GM18858 (cell line): Measurements from ENCODE around the gene PLRG1.

ENCODE experiments used
- ATAC-seq: cut with Tn5 transposase; IDR thresholded peaks from one replicate; pipeline ENCODE4 v1.9.1; 2021; ENCODE audit not compliant: unreplicated experiment

Gene PLRG1

GRCh38 chr4:154521607-154522006 is 28.6 kb downstream of the PLRG1 start:
- no peak for ATAC-seq

- ATAC-seq, result no peak
Measured at GRCh38 chr4:154519214-154519613, 31.0 kb downstream of the PLRG1 start.

DNA sequence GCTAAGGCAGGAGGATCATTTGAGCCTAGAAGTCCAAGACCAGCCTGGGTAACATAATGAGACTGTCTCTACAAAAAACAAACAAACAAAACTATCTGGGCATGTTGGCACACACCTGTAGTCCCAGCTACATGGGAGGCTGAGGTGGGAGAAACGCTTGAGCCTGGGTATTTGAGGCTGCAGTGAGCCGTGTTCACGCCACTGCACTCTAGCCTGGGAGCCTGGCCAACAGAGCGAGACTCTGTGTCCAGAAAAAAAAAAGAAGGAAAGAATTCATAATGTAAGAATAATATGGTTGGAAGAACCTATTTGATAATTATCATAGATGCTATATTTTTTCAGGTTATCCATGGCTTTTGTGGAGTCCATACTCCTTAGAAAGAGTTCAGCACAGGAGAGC is 32.6 kb downstream of the PLRG1 start:
- no peak for ATAC-seq

DNA sequence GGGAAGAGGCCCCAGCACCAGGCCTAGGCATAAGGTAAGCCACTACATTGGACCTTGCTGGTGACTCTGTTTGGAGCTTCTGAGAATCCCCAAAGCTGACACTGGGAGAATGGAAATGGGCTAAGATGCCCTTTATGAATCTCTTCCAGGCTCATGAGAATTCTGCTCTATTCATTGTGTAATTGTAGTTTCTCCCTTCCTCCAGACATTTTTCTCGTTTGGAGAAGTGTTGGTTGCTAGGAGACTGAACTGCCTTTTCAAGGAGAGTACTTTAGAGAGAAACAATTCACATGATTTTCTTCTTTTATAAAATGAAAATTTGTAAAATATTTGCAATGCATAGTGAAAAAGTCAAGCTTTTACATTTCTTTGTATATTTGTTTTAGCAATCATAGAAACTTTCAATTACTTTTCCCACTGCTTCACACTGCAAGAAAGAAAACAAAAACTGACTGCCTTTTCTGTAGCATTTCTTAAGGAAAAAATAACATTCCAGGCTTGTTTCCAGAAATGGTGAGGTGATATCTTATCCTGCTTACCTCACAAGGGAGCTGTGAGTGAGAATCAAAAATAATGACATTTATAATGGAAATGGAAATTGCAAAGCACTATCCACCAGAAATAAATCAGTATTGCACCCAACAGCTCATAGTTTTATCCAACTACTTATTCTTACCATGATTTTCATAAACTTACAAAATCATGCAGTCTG is 33.7 kb downstream of the PLRG1 start:
- no peak for ATAC-seq

DNA sequence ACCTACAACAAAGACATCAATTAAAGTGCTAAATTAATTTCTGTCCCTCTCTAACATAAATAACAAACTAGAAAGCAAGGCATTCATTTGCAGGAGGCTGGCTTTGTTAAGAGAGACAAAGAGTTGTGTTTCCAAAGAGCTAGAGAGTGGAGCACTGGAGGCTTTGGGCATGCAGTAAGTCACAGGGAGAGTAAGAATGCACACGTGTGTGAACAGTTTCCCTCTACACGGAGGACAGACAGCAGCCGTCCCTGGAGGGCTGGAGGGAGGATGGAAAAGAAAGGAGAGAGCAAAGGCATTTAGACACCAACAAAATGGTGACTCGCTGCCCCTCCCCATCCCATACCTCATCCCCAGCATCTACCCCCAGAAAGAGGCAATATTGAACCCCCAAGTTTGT is 38.2 kb downstream of the PLRG1 start:
- no peak for ATAC-seq

- ATAC-seq, result no peak
Measured at GRCh38 chr4:154511548-154511947, 38.7 kb downstream of the PLRG1 start.

DNA sequence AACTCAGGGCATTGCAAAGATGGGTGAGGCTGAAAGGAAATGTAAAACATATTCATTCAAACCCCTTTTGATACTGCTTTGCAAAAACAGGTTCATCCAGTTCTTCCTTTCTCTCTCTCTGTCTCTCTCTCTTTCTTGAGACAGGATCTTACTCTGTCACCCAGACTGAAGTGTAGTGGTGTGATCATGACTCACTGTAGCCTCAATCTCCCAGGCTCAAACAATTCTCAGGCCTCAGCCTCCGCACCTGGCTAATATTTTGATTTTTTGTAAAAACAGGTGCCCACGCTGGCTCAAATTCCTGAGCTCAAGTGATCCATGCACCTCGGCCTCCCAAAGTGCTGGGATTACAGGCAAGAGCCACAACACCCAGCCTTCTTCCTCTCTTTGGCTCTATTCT is 43.0 kb downstream of the PLRG1 start:
- no peak for ATAC-seq

DNA sequence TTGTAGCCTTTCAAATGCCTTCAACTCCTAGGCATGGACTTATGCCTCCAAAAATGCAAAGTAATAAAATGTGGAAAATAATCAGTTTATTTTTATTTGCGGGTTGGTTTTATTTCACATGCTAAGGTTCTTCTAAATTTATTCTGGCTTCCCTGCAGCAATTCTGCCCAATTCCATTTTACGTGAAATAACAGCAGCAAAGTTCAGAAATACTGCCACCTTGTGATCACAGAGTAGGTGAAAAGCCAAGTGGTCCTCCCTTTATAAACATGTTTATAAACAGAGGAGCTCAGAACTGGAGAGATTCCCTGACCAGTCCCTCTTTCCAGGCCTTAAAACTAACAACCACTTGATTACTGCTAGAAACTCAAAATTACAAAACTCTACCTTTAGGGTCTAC is 43.9 kb downstream of the PLRG1 start:
- no peak for ATAC-seq

GRCh38 chr4:154503598-154503997 is 46.6 kb downstream of the PLRG1 start:
- ATAC-seq, result no peak

DNA sequence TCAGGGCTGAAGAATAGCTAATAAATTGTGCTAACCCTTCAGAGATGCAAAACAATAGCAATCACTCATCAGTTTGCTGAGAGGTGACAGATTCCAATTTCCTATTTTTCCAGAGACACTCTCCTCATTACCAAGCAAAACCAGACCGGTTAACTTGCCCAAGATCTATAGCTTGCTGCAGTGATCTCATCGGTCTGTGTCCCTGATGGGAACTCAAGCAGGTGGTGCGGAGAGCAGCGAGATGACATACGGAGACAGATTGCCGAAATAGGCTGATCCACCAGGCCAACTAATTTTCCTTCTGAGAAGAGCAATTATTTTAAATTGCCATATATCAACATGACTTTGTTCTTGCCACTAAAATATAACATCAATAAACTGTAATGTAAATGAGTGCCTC is 48.1 kb downstream of the PLRG1 start:
- no peak for ATAC-seq

DNA sequence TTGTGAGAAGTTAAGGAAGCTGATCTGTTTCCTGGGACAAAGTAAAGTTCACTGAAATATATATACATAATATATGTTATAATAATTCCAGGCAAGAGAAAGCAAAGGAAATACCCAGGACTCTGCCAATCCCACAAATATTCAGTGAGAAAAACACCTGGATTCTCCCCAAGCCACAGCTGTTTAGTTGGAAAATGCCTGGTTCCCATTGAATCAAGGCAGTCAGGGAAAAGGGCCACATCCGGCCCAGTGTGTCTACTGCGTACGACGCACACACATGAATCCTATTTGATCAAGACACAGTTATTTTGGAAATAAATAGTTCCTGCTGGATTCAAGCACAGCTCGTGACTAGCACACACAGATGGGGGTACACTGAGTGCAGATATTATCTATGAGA is 52.3 kb downstream of the PLRG1 start:
- ATAC-seq, result no peak

GRCh38 chr4:154495867-154496266 is 54.3 kb downstream of the PLRG1 start:
- no peak for ATAC-seq

GRCh38 chr4:154492288-154492687 is 57.9 kb downstream of the PLRG1 start:
- no peak for ATAC-seq

DNA sequence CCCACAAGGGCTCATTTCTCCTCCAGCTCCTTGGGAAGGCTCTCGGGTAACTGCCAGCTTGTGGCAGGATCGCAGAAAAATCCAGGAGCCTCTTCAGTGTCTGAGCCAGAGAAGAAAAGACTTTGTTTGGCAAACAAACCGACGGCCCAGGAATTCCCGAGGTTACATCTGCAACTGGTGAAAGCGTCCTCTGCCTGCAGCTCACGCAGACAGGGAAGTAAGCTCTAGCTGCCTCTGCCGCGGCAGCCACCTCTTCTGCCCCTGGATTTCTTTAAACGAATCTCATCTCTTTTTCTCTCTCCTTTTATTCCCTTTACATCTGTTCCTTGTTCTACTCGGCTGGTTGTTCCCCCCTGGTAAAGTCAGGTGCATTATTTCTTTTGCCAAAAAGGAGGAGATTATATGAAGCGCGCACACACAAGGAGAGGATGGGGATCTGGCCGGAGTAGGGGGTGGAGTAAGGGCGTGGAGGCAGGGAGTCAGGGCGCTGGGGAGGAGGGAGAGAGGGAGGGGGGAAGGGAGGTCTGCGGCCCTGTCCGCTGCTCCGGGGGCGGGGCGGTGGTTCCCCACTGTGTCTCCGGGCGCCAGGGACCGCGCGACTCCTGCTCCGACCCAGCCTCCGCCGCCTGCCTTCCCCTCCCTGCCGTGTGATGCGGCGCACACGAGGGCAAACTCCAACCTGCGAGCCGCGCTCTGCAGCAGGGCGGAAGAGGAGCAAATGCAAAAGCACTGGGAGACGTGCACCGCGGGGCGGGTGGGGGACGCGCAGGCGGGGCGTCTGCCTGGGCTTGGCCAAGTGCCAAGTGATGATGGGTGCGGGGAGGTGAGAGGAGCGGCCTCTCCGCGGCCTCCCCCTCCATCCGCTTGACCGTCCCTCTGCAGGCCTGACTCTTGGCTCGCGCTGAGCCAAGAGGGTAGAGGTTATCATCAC is 58.6 kb downstream of the PLRG1 start, which contains the start of gene DCHS2:
Gene DCHS2, minus strand, starts transcription at position 459 of the 931 bp plus-strand sequence. Its CDS starts 444 bp downstream, at position 15.
- ATAC-seq, result peak; percentile 68

GRCh38 chr4:154490583-154491340 is 59.4 kb downstream of the PLRG1 start:
- ATAC-seq, result no peak

DNA sequence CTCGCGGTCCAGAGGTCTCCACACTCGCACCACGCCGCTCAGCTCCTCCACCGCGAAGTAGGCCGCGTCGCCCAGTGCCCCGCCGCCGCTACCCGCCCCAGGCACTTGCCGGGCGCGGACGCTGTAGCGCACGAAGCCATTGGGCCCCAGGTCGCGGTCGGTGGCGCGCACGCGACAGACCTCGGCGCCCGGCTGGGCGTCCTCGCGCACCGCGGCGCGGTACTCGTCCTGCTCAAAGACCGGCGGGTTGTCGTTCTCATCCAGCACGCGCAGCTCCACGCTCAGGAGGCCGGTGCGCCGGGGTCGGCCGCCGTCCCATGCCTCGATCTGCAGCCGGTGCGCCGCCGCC is 60.0 kb downstream of the PLRG1 start:
- ATAC-seq, result no peak

DNA sequence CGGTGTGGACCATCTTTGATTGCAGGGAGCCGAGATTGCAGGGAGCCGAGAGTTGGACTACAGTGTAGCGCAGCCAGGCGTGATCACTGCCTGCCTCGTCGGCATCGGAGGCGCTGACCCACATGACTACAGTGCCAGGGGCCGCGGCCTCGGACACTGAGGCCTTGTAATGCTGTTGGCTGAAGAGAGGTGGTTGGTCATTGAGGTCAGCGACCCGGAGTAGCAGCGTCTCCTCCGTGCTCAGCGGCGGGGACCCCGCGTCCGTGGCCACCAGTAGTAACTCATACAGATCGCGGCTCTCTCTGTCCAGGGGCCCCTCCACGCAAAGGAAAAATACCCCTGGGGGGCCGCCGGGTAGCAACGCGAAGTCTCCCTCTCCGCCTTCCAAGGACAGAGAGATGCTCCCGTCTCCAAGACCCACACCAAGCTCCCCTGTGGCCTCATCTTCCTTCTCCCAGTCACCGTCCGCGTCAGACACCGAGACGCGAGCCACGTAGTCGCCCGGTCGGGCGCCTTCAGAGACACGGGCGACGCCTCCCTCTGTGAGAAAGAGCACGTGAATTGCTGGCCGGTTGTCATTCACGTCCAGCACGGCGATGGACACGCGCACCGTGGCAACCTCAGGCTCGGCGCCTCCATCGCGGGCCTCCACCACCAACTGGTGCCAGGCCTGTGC is 60.5 kb downstream of the PLRG1 start:
- ATAC-seq, result no peak

DNA sequence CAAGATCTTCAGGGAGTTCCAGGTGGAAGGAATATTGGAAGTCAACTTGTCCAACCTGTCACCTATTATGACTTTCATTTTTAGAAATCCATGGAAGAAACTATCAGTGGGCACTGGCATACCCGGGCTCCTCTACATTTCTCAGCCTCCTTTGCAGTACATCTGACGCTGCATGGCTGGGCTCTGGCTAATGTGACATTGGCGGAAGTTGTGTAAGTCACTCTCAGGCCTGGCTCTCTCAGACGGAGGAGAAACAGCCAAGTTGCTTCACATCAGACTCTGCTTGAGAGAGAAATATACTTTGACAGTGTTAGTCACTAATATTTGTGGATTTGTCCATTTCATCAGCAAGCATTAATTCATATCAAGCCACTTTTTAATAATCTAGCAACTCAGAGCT is 63.1 kb downstream of the PLRG1 start:
- no peak for ATAC-seq

GRCh38 chr4:154485127-154485773 is 65.0 kb downstream of the PLRG1 start:
- peak; percentile 99 for ATAC-seq
